ENCODE data around the gene ZBTB9.
A peak's percentile ranks its signal among the peaks of the same experiment; 100 is the strongest.

The ZBTB9 gene

DNA sequence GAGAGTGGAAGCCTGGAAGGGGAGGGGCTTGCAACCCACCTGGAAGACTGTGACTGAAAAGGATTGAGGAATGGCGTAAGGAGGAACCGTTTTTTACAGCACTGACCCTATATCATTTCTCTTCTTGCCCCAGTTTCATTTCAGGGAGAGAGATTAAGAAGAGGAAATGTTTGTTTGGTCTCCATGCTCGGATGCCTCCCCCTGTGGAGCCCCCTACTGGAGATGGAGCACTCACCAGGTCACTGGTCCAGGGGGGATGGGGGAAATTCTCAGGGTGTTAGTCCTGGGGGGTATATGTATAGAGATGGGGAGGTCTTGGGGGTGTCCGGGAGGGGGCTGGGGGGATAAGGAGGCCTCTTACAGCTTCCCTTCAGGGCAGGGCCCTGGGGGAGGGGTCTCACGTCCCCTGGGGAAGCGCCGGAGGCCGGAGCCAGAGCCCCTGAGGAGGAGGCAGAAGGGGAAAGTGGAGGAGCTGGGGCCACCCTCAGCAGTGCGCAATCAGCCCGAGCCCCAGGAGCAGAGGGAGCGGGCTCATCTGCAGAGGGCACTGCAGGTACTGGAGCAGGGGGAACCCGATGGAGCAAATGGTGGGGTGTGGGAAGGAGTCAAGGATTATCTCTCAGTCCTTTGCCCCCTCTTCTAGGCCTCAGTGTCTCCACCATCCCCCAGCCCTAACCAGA, 39.6 kb upstream of the ZBTB9 start:
- TF ChIP-seq ZNF274 (IDR thresholded peaks at IDR 0.05; ENCODE audit: low read depth, low read length) = no peak

GRCh38 chr6:33415831-33416230, 38.5 kb upstream of the ZBTB9 start:
- H3K4me3 ChIP-seq (ENCODE audit: low read length) = peak overlapping the region; percentile 32; the same call in 1 of the 2 replicates
- TF ChIP-seq ZNF274 (IDR thresholded peaks at IDR 0.05; ENCODE audit: low read depth, low read length) = no peak

More for the DNA sequence above, 39.6 kb upstream of the ZBTB9 start:
- no peak overlapping the region for H3K4me3 ChIP-seq (ENCODE audit: low read length)

DNA sequence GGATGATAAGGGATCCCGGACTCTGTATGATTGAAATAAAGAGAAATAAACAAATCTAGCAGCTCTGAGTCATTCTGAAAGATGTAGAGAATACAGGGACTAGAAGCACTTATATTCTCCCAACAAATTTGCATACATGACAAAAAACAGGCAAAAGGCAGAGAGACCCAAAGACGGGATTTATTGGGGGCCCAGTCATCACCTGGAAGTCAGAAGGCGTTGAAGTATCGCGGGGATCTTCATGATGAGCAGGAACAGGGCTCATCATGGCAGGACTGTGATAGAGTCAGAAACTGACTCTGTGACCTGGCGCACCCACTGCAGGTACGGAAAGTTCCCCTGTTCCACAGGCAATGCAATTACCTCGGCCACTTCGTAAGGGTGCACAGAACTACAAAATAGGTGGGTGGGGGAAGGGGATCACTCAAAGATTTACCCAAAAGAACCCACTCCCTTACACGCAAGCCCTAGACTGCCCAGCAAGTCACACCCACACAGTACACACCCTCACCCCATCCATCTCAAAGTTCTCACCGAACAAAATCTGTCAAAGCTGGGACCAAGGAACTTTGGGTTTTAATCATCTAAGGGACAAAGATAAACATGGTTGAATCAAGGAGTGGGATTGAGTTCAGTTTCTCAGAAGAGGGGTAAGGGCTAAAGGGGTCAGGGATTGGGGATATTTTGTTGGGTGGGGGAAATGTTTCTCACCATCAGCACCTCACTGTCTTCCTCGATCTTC, 37.8 kb upstream of the ZBTB9 start:
- H3K4me3 ChIP-seq (ENCODE audit: low read length) = peak overlapping the region; percentile 80
- no peak for TF ChIP-seq ZNF274 (IDR thresholded peaks at IDR 0.05; ENCODE audit: low read depth, low read length)

GRCh38 chr6:33417128-33417902, 37.1 kb upstream of the ZBTB9 start:
- H3K4me3 ChIP-seq (ENCODE audit: low read length) = peak overlapping the region; percentile 80
- no peak for TF ChIP-seq ZNF274 (IDR thresholded peaks at IDR 0.05; ENCODE audit: low read depth, low read length)

GRCh38 chr6:33417903-33418689, 36.3 kb upstream of the ZBTB9 start, which contains the start of gene CUTA:
Gene CUTA (minus strand): TSS chr6:33418107. CDS start chr6:33418000, 107 bp downstream.
- H3K4me3 ChIP-seq (ENCODE audit: low read length) = peak within 1 kb of the TSS; percentile 80
- TF ChIP-seq ZNF274 (IDR thresholded peaks at IDR 0.05; ENCODE audit: low read depth, low read length) = no peak

GRCh38 chr6:33418690-33419291, 35.6 kb upstream of the ZBTB9 start:
- peak overlapping the region; percentile 37; the same call in 1 of the 2 replicates for H3K4me3 ChIP-seq (ENCODE audit: low read length)
- TF ChIP-seq ZNF274 (IDR thresholded peaks at IDR 0.05; ENCODE audit: low read depth, low read length) = no peak

- no peak for TF ChIP-seq ZNF274 (IDR thresholded peaks at IDR 0.05; ENCODE audit: low read depth, low read length)
- H3K4me3 ChIP-seq (ENCODE audit: low read length) = no peak within 1 kb of the TSS; the same call in 1 of the 2 replicates
Measured at GRCh38 chr6:33419580-33420490, 34.5 kb upstream of the ZBTB9 start, which contains the start of gene SYNGAP1. Gene SYNGAP1 (plus strand): TSS chr6:33420065. CDS start chr6:33420265, 200 bp downstream.

- no peak overlapping the region for H3K4me3 ChIP-seq (ENCODE audit: low read length)
- no peak for TF ChIP-seq ZNF274 (IDR thresholded peaks at IDR 0.05; ENCODE audit: low read depth, low read length)
Measured at GRCh38 chr6:33420491-33421343, 33.7 kb upstream of the ZBTB9 start.

DNA sequence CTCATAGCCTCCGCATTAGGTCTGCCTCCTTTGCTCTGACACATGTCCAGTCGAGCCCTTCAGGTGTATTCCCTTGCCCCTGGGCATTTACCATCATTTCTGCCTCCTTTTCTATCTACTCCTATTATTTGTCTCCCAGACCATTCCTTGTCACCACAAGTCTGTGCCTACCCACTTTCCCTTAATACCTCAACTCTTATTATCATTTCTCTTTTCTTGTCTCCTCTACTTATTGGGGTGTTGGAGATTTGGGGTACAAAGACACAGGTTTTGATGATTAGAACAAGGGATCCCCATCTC, 33.1 kb upstream of the ZBTB9 start:
- TF ChIP-seq ZNF274 (IDR thresholded peaks at IDR 0.05; ENCODE audit: low read depth, low read length) = no peak

GRCh38 chr6:33423777-33424176, 30.6 kb upstream of the ZBTB9 start:
- H3K4me3 ChIP-seq (ENCODE audit: low read length) = no peak overlapping the region
- TF ChIP-seq ZNF274 (IDR thresholded peaks at IDR 0.05; ENCODE audit: low read depth, low read length) = no peak

More for the DNA sequence above, 33.1 kb upstream of the ZBTB9 start:
- H3K4me3 ChIP-seq (ENCODE audit: low read length) = no peak overlapping the region

DNA sequence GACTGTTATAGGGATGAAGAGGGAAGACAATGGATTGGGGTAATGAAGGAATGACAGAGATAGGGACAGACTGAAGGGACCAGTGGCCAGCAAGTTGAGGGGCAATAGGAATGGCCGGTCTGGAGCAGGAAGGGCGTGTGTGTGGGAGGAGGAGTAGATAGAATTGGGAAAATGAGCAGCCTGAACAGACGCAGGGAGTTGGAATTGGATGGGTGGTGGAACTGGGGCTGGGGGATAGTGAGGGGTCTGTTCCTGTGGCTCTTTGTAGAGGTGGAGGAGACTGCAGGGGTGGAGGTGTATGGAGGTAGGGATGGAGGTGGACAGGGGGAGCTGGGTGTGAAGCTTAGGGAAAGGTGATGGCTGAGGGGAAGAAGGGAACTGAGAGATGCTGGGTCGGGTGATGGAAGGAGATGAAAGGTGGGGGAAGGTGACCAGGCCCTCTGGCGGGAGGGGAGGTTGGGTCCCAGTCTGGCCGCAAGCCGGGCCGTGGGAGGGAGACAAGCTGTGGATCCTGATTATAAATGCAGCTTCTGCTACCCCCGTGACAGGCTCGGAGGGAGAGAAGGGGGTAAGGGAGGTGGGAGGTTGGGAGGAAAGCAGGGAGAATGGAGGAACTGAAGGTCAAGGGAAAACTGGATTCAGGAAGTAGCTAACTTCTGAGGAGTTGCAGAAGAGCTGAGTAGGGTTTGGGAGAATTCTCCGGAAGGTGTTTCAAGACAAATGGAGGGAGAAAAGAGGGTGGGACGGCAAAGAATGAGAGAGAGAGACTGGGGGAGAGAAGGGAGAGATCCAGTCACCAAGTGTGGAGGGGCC, 29.3 kb upstream of the ZBTB9 start:
- no peak for TF ChIP-seq ZNF274 (IDR thresholded peaks at IDR 0.05; ENCODE audit: low read depth, low read length)
- peak overlapping the region; percentile 73 for H3K4me3 ChIP-seq (ENCODE audit: low read length)

Data from GM08714 (cell line).